GM23338 (cell line): ENCODE measurements around the gene ROBO1. TPM values are rescaled to one million over a fixed set of nuclear protein-coding genes. Genes with fewer than 3 reads are reported as not detected.

Experiments
- ATAC-seq: fragments of 200-7000 bp; cut with Tn5 transposase; 3 replicates; pipeline ENCODE4 v1.9.1; 2020
- DNase-seq: peaks from one replicate; pipeline ENCODE4 v3.0.0-alpha.2; 2015; ENCODE audit warnings: low spot score
- H2AFZ ChIP-seq: fragments of 200-600 bp; sonication (generic); 2 replicates; pipeline ENCODE4 v1.8.0; 2016; ENCODE audit warnings: antibody characterized with exemption, mild to moderate bottlenecking, moderate library complexity
- H3F3A ChIP-seq: fragments of 200-600 bp; sonication (generic); replicated peaks from 2 replicates; pipeline ENCODE4 v1.8.0; 2017; ENCODE audit warnings: antibody characterized with exemption, mixed run types, low read depth
- H3K27ac ChIP-seq: fragments of 200-600 bp; sonication (generic); 2 replicates; pipeline ENCODE4 v1.6.1; 2016; ENCODE audit warnings: low read depth
- H3K27me3 ChIP-seq: fragments of 200-600 bp; sonication (generic); 2 replicates; pipeline ENCODE4 v1.8.0; 2016; ENCODE audit warnings: mild to moderate bottlenecking, mixed run types, moderate library complexity; ENCODE audit not compliant: insufficient read depth
- H3K36me3 ChIP-seq: fragments of 200-600 bp; sonication (generic); 2 replicates; pipeline ENCODE4 v1.8.0; 2016; ENCODE audit warnings: mild to moderate bottlenecking; ENCODE audit not compliant: insufficient read depth
- H3K4me1 ChIP-seq: fragments of 200-600 bp; sonication (generic); 2 replicates; pipeline ENCODE4 v1.8.0; 2016; ENCODE audit warnings: mild to moderate bottlenecking, moderate library complexity; ENCODE audit not compliant: insufficient read depth
- H3K4me2 ChIP-seq: fragments of 200-600 bp; sonication (generic); 2 replicates; pipeline ENCODE4 v1.7.1; 2017; ENCODE audit warnings: mixed run types
- H3K4me3 ChIP-seq: fragments of 200-600 bp; sonication (generic); 2 replicates; pipeline ENCODE4 v1.6.1; 2016; ENCODE audit warnings: mixed run types
- H3K79me2 ChIP-seq: fragments of 200-600 bp; sonication (generic); replicated peaks from 2 replicates; pipeline ENCODE4 v1.8.0; 2017; ENCODE audit warnings: mild to moderate bottlenecking; ENCODE audit not compliant: insufficient read depth
- H3K9me2 ChIP-seq: fragments of 200-600 bp; sonication (generic); 2 replicates; pipeline ENCODE4 v1.8.0; 2017; ENCODE audit not compliant: insufficient read depth
- H4K20me1 ChIP-seq: fragments of 200-600 bp; sonication (generic); replicated peaks from 2 replicates; pipeline ENCODE4 v1.8.0; 2017; ENCODE audit warnings: mild to moderate bottlenecking; ENCODE audit not compliant: insufficient read depth
- H3K27ac Mint-ChIP-seq: 2 replicates; pipeline ENCODE4 v1.8.0; 2020; ENCODE audit warnings: inconsistent platforms, mild to moderate bottlenecking, moderate library complexity, mixed read lengths
- H3K27me3 Mint-ChIP-seq: 3 replicates; pipeline ENCODE4 v1.8.0; 2022; ENCODE audit warnings: low read depth, mild to moderate bottlenecking, moderate library complexity, mixed read lengths, inconsistent platforms; ENCODE audit not compliant: insufficient read depth, poor library complexity
- H3K36me3 Mint-ChIP-seq: 3 replicates; pipeline ENCODE4 v1.8.0; 2021; ENCODE audit warnings: low read depth, mild to moderate bottlenecking, inconsistent platforms, moderate library complexity, mixed read lengths
- H3K4me1 Mint-ChIP-seq: 3 replicates; pipeline ENCODE4 v1.8.0; 2020; ENCODE audit warnings: mild to moderate bottlenecking, inconsistent platforms, mixed read lengths
- H3K4me3 Mint-ChIP-seq: 3 replicates; pipeline ENCODE4 v1.8.0; 2021; ENCODE audit warnings: moderate library complexity, mild to moderate bottlenecking, inconsistent platforms, mixed read lengths
- H3K9me3 Mint-ChIP-seq: 3 replicates; pipeline ENCODE4 v1.8.0; 2020; ENCODE audit warnings: moderate library complexity, mild to moderate bottlenecking, inconsistent platforms, mixed read lengths
- CREB1 ChIP-seq: fragments of 250-450 bp; sonication (Bioruptor Pico); IDR thresholded peaks from 2 replicates; pipeline ENCODE4 v1.5.0; 2020; ENCODE audit warnings: low read depth, mild to moderate bottlenecking, moderate library complexity
- EZH2phosphoT487 ChIP-seq: fragments of 200-600 bp; sonication (generic); IDR thresholded peaks from one replicate; pipeline ENCODE4 v1.8.1; 2018; ENCODE audit warnings: antibody characterized with exemption; ENCODE audit not compliant: unreplicated experiment
- JUNB ChIP-seq: IDR thresholded peaks from one replicate; pipeline ENCODE4 v1.6.1; 2016; ENCODE audit warnings: antibody characterized with exemption; ENCODE audit not compliant: unreplicated experiment
- NANOG ChIP-seq: IDR thresholded peaks from 2 replicates; pipeline ENCODE4 v1.6.1; 2016; ENCODE audit warnings: antibody characterized with exemption, borderline replicate concordance
- POLR2AphosphoS5 ChIP-seq: IDR thresholded peaks from 2 replicates; pipeline ENCODE4 v1.6.1; 2016; ENCODE audit warnings: antibody characterized with exemption, low read depth
- ZNF114 ChIP-seq: fragments of 250-450 bp; sonication (Bioruptor Pico); IDR thresholded peaks from 2 replicates; pipeline ENCODE4 v1.5.0; 2020; ENCODE audit warnings: mild to moderate bottlenecking, moderate library complexity
- ZNF331 ChIP-seq: fragments of 250-450 bp; sonication (Bioruptor Pico); IDR thresholded peaks from 2 replicates; pipeline ENCODE4 v1.5.0; 2020; ENCODE audit warnings: low read depth, mild to moderate bottlenecking, moderate library complexity
- polyA plus RNA-seq: library from polyadenylated mRNA; unstranded; fragments of >200 nt; fragmentation: Nextera tagmentation; extraction: Ambion mirVana; gene quantifications from 2 replicates; pipeline ENCODE4 v1.2.1, GENCODE V29; 2016
- total RNA-seq: library from RNA; depleted of rRNA; stranded (reverse); fragments of >200 nt; shearing (Covaris generic); gene quantifications from 2 replicates; pipeline ENCODE4 v1.2.3, GENCODE V29; 2014
- TF ChIP-seq, protein P1 (sequence below): IDR thresholded peaks from 2 replicates; pipeline ENCODE4 v1.6.1; 2016; ENCODE audit warnings: antibody characterized with exemption
- TF ChIP-seq, protein P2 (sequence below), 2 experiments: fragments of 200-600 bp in 1 of 2; sonication (generic) in 1 of 2; conservative IDR thresholded peaks; 2 replicates each; pipeline versions ENCODE4 v1.5.1 to v1.6.1; 2016 to 2017; ENCODE audit warnings: antibody characterized with exemption in 2 of 2, low read depth in 2 of 2, mild to moderate bottlenecking in 2 of 2, moderate library complexity in 1 of 2
- TF ChIP-seq, protein P3 (sequence below): fragments of 250-450 bp; sonication (Bioruptor Pico); IDR thresholded peaks from 2 replicates; pipeline ENCODE4 v1.5.0; 2020; ENCODE audit warnings: mild to moderate bottlenecking, moderate library complexity

ROBO1 gene
- total and polyA plus RNA-seq, 2 experiments from 2014 or later: 19.2 to 78.3 TPM

GRCh38 chr3:78878789-78879188 is 889.0 kb downstream of the ROBO1 start:
- no peaks in the 10 kb centered on the region for H3K9me2 ChIP-seq
- no peak overlapping the region for H2AFZ ChIP-seq
- H3K4me1 Mint-ChIP-seq: peaks cover 44% of the 10 kb centered on the region
- no peaks in the 10 kb centered on the region for H3K36me3 ChIP-seq
- DNase-seq (no peak), ATAC-seq (no peak)
- peaks cover 6% of the 10 kb centered on the region; the same call in 1 of the 3 replicates for H3K36me3 Mint-ChIP-seq
- no peak overlapping the region for H3K4me3 ChIP-seq
- peaks cover 49% of the 10 kb centered on the region for H3K4me1 ChIP-seq
- no peak overlapping the region for H3K4me2 ChIP-seq
- H3F3A ChIP-seq: no peaks in the 10 kb centered on the region
- TF ChIP-seq, protein P1, sequence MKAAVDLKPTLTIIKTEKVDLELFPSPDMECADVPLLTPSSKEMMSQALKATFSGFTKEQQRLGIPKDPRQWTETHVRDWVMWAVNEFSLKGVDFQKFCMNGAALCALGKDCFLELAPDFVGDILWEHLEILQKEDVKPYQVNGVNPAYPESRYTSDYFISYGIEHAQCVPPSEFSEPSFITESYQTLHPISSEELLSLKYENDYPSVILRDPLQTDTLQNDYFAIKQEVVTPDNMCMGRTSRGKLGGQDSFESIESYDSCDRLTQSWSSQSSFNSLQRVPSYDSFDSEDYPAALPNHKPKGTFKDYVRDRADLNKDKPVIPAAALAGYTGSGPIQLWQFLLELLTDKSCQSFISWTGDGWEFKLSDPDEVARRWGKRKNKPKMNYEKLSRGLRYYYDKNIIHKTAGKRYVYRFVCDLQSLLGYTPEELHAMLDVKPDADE: no peak
- TF ChIP-seq, protein P2, sequence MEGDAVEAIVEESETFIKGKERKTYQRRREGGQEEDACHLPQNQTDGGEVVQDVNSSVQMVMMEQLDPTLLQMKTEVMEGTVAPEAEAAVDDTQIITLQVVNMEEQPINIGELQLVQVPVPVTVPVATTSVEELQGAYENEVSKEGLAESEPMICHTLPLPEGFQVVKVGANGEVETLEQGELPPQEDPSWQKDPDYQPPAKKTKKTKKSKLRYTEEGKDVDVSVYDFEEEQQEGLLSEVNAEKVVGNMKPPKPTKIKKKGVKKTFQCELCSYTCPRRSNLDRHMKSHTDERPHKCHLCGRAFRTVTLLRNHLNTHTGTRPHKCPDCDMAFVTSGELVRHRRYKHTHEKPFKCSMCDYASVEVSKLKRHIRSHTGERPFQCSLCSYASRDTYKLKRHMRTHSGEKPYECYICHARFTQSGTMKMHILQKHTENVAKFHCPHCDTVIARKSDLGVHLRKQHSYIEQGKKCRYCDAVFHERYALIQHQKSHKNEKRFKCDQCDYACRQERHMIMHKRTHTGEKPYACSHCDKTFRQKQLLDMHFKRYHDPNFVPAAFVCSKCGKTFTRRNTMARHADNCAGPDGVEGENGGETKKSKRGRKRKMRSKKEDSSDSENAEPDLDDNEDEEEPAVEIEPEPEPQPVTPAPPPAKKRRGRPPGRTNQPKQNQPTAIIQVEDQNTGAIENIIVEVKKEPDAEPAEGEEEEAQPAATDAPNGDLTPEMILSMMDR (conservative IDR thresholded peaks at IDR 0.05; ENCODE audit: low read depth in 2 of 2): no peak
- peak overlapping the region; percentile 82; the same call in 1 of the 2 replicates for H3K27ac Mint-ChIP-seq
- H3K27me3 ChIP-seq: no peaks in the 10 kb centered on the region
- H3K4me3 Mint-ChIP-seq: no peak overlapping the region
- no peaks in the 10 kb centered on the region for H3K27me3 Mint-ChIP-seq
- H3K79me2 ChIP-seq: peaks cover 40% of the 10 kb centered on the region; the same call in 1 of the 2 replicates
- peak overlapping the region; percentile 48; the same call in 1 of the 2 replicates for H3K27ac ChIP-seq
- no peaks in the 10 kb centered on the region for H3K9me3 Mint-ChIP-seq
- 0 out of 2 replicates have a peak, but pooled peaks cover 4% of the 10 kb centered on the region for H4K20me1 ChIP-seq

- 0 out of 2 replicates have a peak, but pooled peaks cover 4% of the 10 kb centered on the region for H4K20me1 ChIP-seq
- H3K4me1 ChIP-seq: peaks cover 56% of the 10 kb centered on the region
- peak overlapping the region; percentile 48; the same call in 1 of the 2 replicates for H3K27ac ChIP-seq
- no peaks in the 10 kb centered on the region for H3K9me2 ChIP-seq
- DNase-seq (no peak), ATAC-seq (no peak)
- Mint-ChIP-seq H3K27ac (peak overlapping the region; percentile 82), H3K27me3 (peaks cover 2% of the 10 kb centered on the region), H3K36me3 (peaks cover 3% of the 10 kb centered on the region; the same call in 1 of the 3 replicates), H3K4me3 (no peak overlapping the region), H3K9me3 (no peaks in the 10 kb centered on the region), H3K4me1 (peaks cover 50% of the 10 kb centered on the region)
- H3F3A ChIP-seq: no peaks in the 10 kb centered on the region
- no peak overlapping the region for H2AFZ ChIP-seq
- H3K79me2 ChIP-seq: peaks cover 40% of the 10 kb centered on the region; the same call in 1 of the 2 replicates
- H3K27me3 ChIP-seq: no peaks in the 10 kb centered on the region
- H3K4me2 ChIP-seq: 0 out of 2 replicates have a peak overlapping the region, but pooled peaks have one; percentile 0
- no peak overlapping the region for H3K4me3 ChIP-seq
- no peaks in the 10 kb centered on the region for H3K36me3 ChIP-seq
- TF ChIP-seq JUNB: no peak
- no peak for TF ChIP-seq NANOG
- TF ChIP-seq ZNF114 (CRISPR knock-in tag): no peak
- TF ChIP-seq EZH2phosphoT487: no peak
- TF ChIP-seq ZNF331 (CRISPR knock-in tag): no peak
- TF ChIP-seq, protein P3, sequence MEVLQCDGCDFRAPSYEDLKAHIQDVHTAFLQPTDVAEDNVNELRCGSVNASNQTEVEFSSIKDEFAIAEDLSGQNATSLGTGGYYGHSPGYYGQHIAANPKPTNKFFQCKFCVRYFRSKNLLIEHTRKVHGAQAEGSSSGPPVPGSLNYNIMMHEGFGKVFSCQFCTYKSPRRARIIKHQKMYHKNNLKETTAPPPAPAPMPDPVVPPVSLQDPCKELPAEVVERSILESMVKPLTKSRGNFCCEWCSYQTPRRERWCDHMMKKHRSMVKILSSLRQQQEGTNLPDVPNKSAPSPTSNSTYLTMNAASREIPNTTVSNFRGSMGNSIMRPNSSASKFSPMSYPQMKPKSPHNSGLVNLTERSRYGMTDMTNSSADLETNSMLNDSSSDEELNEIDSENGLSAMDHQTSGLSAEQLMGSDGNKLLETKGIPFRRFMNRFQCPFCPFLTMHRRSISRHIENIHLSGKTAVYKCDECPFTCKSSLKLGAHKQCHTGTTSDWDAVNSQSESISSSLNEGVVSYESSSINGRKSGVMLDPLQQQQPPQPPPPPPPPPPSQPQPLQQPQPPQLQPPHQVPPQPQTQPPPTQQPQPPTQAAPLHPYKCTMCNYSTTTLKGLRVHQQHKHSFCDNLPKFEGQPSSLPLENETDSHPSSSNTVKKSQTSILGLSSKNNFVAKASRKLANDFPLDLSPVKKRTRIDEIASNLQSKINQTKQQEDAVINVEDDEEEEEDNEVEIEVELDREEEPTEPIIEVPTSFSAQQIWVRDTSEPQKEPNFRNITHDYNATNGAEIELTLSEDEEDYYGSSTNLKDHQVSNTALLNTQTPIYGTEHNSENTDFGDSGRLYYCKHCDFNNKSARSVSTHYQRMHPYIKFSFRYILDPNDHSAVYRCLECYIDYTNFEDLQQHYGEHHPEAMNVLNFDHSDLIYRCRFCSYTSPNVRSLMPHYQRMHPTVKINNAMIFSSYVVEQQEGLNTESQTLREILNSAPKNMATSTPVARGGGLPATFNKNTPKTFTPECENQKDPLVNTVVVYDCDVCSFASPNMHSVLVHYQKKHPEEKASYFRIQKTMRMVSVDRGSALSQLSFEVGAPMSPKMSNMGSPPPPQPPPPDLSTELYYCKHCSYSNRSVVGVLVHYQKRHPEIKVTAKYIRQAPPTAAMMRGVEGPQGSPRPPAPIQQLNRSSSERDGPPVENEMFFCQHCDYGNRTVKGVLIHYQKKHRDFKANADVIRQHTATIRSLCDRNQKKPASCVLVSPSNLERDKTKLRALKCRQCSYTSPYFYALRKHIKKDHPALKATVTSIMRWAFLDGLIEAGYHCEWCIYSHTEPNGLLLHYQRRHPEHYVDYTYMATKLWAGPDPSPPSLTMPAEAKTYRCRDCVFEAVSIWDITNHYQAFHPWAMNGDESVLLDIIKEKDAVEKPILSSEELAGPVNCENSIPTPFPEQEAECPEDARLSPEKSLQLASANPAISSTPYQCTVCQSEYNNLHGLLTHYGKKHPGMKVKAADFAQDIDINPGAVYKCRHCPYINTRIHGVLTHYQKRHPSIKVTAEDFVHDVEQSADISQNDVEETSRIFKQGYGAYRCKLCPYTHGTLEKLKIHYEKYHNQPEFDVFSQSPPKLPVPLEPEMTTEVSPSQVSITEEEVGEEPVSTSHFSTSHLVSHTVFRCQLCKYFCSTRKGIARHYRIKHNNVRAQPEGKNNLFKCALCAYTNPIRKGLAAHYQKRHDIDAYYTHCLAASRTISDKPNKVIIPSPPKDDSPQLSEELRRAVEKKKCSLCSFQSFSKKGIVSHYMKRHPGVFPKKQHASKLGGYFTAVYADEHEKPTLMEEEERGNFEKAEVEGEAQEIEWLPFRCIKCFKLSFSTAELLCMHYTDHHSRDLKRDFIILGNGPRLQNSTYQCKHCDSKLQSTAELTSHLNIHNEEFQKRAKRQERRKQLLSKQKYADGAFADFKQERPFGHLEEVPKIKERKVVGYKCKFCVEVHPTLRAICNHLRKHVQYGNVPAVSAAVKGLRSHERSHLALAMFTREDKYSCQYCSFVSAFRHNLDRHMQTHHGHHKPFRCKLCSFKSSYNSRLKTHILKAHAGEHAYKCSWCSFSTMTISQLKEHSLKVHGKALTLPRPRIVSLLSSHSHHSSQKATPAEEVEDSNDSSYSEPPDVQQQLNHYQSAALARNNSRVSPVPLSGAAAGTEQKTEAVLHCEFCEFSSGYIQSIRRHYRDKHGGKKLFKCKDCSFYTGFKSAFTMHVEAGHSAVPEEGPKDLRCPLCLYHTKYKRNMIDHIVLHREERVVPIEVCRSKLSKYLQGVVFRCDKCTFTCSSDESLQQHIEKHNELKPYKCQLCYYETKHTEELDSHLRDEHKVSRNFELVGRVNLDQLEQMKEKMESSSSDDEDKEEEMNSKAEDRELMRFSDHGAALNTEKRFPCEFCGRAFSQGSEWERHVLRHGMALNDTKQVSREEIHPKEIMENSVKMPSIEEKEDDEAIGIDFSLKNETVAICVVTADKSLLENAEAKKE: no peak
- no peak for TF ChIP-seq CREB1 (CRISPR knock-in tag)
- TF ChIP-seq, protein P1: no peak
- TF ChIP-seq POLR2AphosphoS5: no peak
These were observed 889.8 kb downstream of the ROBO1 start for GRCh38 chr3:78878011-78878410.
